Measurements from ENCODE around the gene ANKRD9. TPM values are rescaled to one million over a fixed set of nuclear protein-coding genes. Genes with fewer than 3 reads are reported as not detected.

Gene ANKRD9
- total RNA-seq, 1 experiment from 2014 or later = 29.8 TPM

GRCh38 chr14:102556098-102556677 is 46.6 kb upstream of the ANKRD9 start:
- Mint-ChIP-seq H3K4me3 (peak overlapping the region in 1 of 2 experiments; percentile 31; a peak in 2 of 5 replicates), H3K27ac (no peak overlapping the region), H3K9me3 (no peaks in the 10 kb centered on the region), H3K36me3 (ENCODE audit: insufficient read depth in 1 of 3, low read depth in 3 of 3) (no peaks in the 10 kb centered on the region), H3K27me3 (ENCODE audit: low read depth) (no peaks in the 10 kb centered on the region; the same call in 1 of the 2 replicates), H3K4me1 (0 out of 4 replicates have a peak, but pooled peaks cover 2% of the 10 kb centered on the region in 2 experiments)
- H4K5ac ChIP-seq (ENCODE audit: insufficient read length, low read depth, low read length) = no peak overlapping the region
- H3K4ac ChIP-seq (ENCODE audit: low read depth, low read length) = no peak overlapping the region
- H3K23me2 ChIP-seq (ENCODE audit: insufficient read length, low read depth, low read length, poor library complexity, severe bottlenecking) = peaks cover 7% of the 10 kb centered on the region
- no peak overlapping the region for H3K14ac ChIP-seq (ENCODE audit: insufficient read depth, low read length)
- no peak overlapping the region for H3K27ac ChIP-seq (ENCODE audit: insufficient read length, low read depth, low read length)
- H3K9me3 ChIP-seq (ENCODE audit: control insufficient read depth, low read depth, low read length) = no peaks in the 10 kb centered on the region
- no peaks in the 10 kb centered on the region for H3K27me3 ChIP-seq (ENCODE audit: insufficient read depth, low read length)
- H2BK120ac ChIP-seq (ENCODE audit: low read depth, low read length, poor library complexity, severe bottlenecking) = no peak overlapping the region
- H4K8ac ChIP-seq (replicated peaks; ENCODE audit: insufficient read length, low read depth, low read length) = no peak overlapping the region
- H2BK15ac ChIP-seq (ENCODE audit: low read depth, low read length) = no peak overlapping the region
- no peak overlapping the region for H3T11ph ChIP-seq (ENCODE audit: low read length)
- H3K18ac ChIP-seq (ENCODE audit: insufficient read length, low read depth, low read length) = peak overlapping the region; percentile 22
- no peak overlapping the region for H2BK12ac ChIP-seq (ENCODE audit: insufficient read length, low read depth, low read length)
- no peak for DNase-seq
- H3K23ac ChIP-seq (ENCODE audit: insufficient read length, low read depth, low read length) = no peak overlapping the region
- H3K4me2 ChIP-seq (ENCODE audit: insufficient read depth, insufficient read length, low read length) = no peak overlapping the region
- no peaks in the 10 kb centered on the region for H3K4me1 ChIP-seq (ENCODE audit: insufficient read depth, low read length)
- WGBS (ENCODE audit: extremely low coverage, insufficient read length, low lambda C conversion rate) = no CpG with 5 or more reads among the region's 14 CpGs
- no peak overlapping the region for H2AFZ ChIP-seq (ENCODE audit: low read length)
- no peak overlapping the region for H4K91ac ChIP-seq (ENCODE audit: insufficient read length, low read depth, low read length)
- H3K9ac ChIP-seq (ENCODE audit: extremely low read depth, insufficient read length, low read length) = no peak overlapping the region
- no peaks in the 10 kb centered on the region for H3K79me2 ChIP-seq (ENCODE audit: insufficient read depth, low read length)
- no peak for TF ChIP-seq CTCF (conservative IDR thresholded peaks at IDR 0.05)
- H3K79me1 ChIP-seq (ENCODE audit: insufficient read depth, low read depth, low read length, poor library complexity, severe bottlenecking) = no peaks in the 10 kb centered on the region
- no peak overlapping the region for H3K56ac ChIP-seq (ENCODE audit: insufficient read length, low read depth, low read length)
- H4K20me1 ChIP-seq (ENCODE audit: control insufficient read depth, insufficient read depth, insufficient read length) = no peaks in the 10 kb centered on the region
- no peak overlapping the region for H2BK20ac ChIP-seq (ENCODE audit: low read depth, low read length, poor library complexity, severe bottlenecking)
- no peak overlapping the region for H2AK5ac ChIP-seq (ENCODE audit: insufficient read length, low read length)
- H2BK5ac ChIP-seq (ENCODE audit: insufficient read length, low read length) = no peak overlapping the region

All from H9 (cell line).